ENCODE results near the gene ZMYND8. TPM values are rescaled to one million over a fixed set of nuclear protein-coding genes. Genes with fewer than 3 reads are reported as not detected.

ZMYND8 gene
- total and polyA plus RNA-seq, 2 donors (not counting 3 experiments of a cell fraction or from before 2014, with no cell fraction given) = 30.6 to 75.2 TPM

GRCh38 chr20:47346172-47346571 lies 10.3 kb downstream of the ZMYND8 start:
- Histone ChIP-seq H3K79me2 (ENCODE audit: control insufficient read depth, insufficient read depth, low read length) (peaks cover 83% of the 10 kb centered on the region), H3K27me3 (ENCODE audit: control insufficient read depth in 2 of 2, insufficient read depth in 2 of 2, low read length in 2 of 2) (no peaks in the 10 kb centered on the region), H3K9me1 (replicated peaks; ENCODE audit: control insufficient read depth, extremely low read depth, insufficient read depth, low read length) (no peaks in the 10 kb centered on the region), H4K20me1 (replicated peaks; ENCODE audit: control insufficient read depth, extremely low read depth, insufficient read depth, low read length) (no peaks in the 10 kb centered on the region), H3K9me3 (replicated peaks; ENCODE audit: control insufficient read depth, insufficient read depth, low read length) (no peaks in the 10 kb centered on the region), H3K4me3 (replicated peaks in 1 of 3; ENCODE audit: insufficient read depth in 1 of 3, low read depth in 1 of 3, low read length in 3 of 3) (no peak overlapping the region), H2AFZ (ENCODE audit: low read depth, low read length) (no peak overlapping the region), H3K27ac (ENCODE audit: insufficient read depth, low read depth, low read length) (no peak overlapping the region), H3K4me2 (ENCODE audit: insufficient read depth, low read length) (no peak overlapping the region), H3K9ac (replicated peaks; ENCODE audit: extremely low read depth, insufficient read depth, low read length) (no peak overlapping the region), H3K36me3 (ENCODE audit: control insufficient read depth in 2 of 2, extremely low read depth in 1 of 2, insufficient read depth in 2 of 2, low read length in 2 of 2) (peaks cover 4 to 23% of the 10 kb centered on the region in 2 experiments), H3K4me1 (ENCODE audit: control insufficient read depth, extremely low read depth, insufficient read depth, low read length) (peaks cover 38% of the 10 kb centered on the region)
- POLR2A ChIA-PET = no interaction called here
- TF ChIP-seq POLR2AphosphoS5 (IDR thresholded peaks at IDR 0.05; ENCODE audit: insufficient read depth, low read depth, low read length) (no peak), CTCF (IDR thresholded peaks at IDR 0.05; ENCODE audit: extremely low read depth in 1 of 2, insufficient read depth in 1 of 2, low read depth in 1 of 2, low read length in 2 of 2) (no peak), EZH2 (IDR thresholded peaks at IDR 0.05; ENCODE audit: borderline replicate concordance, low read depth, low read length, severe bottlenecking) (no peak), POLR2A (IDR thresholded peaks at IDR 0.05; ENCODE audit: low read depth, low read length) (no peak), MAX (IDR thresholded peaks at IDR 0.05; ENCODE audit: insufficient read depth, insufficient read length) (no peak), FOS (IDR thresholded peaks at IDR 0.05; ENCODE audit: borderline replicate concordance, insufficient read depth, low read length) (no peak), GATA2 (IDR thresholded peaks at IDR 0.05; ENCODE audit: insufficient read depth, insufficient read length, low read depth, low read length) (no peak), JUN (IDR thresholded peaks at IDR 0.05; ENCODE audit: borderline replicate concordance, insufficient read depth, insufficient read length, low read depth) (no peak), MYC (IDR thresholded peaks at IDR 0.05; ENCODE audit: low read depth, low read length) (no peak)
- DNase-seq (ENCODE audit: low read depth, low spot score) (no peak), FAIRE-seq (no peak)
- dilution Hi-C loops (cut with MboI; ENCODE audit: extremely low pct_ligation_motif_present, low sequenced_read_pairs) (no loop called here), intact Hi-C loops (cut with micrococcal nuclease) (no loop called here)
- CTCF ChIA-PET = interaction anchor here (3.4 kb wide), 1 partner anchor 38 kb away, joined by 15 read pairs; no protein-coding TSS in a partner anchor
- no TSS peak for BruUV-seq (replicated peaks)

Measured in endothelial cell of umbilical vein (primary cell).